C4-2B (cell line): ENCODE data around the gene CLEC16A.

Source experiments
- H3K27ac ChIP-seq: fragments of 450-650 bp; 2 replicates; pipeline ENCODE4 v1.5.1; 2017
- ZFX ChIP-seq: fragments of 450-650 bp; IDR thresholded peaks from 2 replicates; pipeline ENCODE4 v1.6.1; 2017
- TF ChIP-seq, protein P1 (sequence below): fragments of 450-650 bp; conservative IDR thresholded peaks from 2 replicates; pipeline ENCODE4 v1.5.1; 2017; ENCODE audit warnings: mild to moderate bottlenecking

CLEC16A gene

DNA sequence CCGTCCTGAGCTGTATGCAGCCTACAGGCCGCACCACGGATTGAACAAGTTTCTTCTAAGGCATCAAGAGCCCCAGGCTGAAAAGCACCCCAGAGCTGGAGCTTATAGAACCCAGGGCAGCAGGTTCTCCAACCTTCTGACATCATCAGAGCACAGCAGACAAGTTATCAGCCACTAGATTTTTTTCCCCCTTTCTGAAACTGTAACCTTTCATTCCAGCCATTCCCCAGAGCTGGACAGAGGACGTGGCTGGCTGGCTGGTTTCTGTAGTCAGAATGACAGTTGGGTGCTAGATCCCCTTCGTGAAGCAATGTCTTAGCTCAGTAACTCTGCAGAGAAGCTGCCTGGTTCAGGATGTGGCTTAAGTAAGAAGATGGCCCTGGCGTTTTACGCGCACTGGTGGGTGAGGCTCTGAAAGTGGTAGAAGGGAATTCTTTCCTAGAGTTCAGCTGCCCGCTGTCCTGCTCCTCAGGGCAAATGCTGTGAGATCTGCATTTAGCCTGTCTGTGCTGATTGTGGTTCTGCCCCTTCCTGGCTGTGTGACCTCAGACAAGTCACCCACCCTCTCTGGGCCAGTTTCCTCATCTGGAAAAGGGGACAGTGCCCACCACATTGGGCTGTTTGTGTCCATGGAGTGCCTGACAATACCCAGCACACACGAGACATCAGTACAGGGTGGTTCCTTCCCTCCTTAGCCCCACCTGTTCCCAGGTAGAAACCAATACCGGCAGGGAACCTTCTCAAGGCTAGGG lies 11.2 kb upstream of the CLEC16A start:
- TF ChIP-seq, protein P1, sequence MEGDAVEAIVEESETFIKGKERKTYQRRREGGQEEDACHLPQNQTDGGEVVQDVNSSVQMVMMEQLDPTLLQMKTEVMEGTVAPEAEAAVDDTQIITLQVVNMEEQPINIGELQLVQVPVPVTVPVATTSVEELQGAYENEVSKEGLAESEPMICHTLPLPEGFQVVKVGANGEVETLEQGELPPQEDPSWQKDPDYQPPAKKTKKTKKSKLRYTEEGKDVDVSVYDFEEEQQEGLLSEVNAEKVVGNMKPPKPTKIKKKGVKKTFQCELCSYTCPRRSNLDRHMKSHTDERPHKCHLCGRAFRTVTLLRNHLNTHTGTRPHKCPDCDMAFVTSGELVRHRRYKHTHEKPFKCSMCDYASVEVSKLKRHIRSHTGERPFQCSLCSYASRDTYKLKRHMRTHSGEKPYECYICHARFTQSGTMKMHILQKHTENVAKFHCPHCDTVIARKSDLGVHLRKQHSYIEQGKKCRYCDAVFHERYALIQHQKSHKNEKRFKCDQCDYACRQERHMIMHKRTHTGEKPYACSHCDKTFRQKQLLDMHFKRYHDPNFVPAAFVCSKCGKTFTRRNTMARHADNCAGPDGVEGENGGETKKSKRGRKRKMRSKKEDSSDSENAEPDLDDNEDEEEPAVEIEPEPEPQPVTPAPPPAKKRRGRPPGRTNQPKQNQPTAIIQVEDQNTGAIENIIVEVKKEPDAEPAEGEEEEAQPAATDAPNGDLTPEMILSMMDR: no peak
- TF ChIP-seq ZFX: no peak
- no peak overlapping the region for H3K27ac ChIP-seq

GRCh38 chr16:10933865-10934264 lies 10.5 kb upstream of the CLEC16A start:
- no peak for TF ChIP-seq ZFX
- TF ChIP-seq, protein P1: no peak
- no peak overlapping the region for H3K27ac ChIP-seq

- no peak overlapping the region for H3K27ac ChIP-seq
- TF ChIP-seq, protein P1: no peak
- no peak for TF ChIP-seq ZFX
Observed at GRCh38 chr16:10934325-10935107, 9.8 kb upstream of the CLEC16A start.

DNA sequence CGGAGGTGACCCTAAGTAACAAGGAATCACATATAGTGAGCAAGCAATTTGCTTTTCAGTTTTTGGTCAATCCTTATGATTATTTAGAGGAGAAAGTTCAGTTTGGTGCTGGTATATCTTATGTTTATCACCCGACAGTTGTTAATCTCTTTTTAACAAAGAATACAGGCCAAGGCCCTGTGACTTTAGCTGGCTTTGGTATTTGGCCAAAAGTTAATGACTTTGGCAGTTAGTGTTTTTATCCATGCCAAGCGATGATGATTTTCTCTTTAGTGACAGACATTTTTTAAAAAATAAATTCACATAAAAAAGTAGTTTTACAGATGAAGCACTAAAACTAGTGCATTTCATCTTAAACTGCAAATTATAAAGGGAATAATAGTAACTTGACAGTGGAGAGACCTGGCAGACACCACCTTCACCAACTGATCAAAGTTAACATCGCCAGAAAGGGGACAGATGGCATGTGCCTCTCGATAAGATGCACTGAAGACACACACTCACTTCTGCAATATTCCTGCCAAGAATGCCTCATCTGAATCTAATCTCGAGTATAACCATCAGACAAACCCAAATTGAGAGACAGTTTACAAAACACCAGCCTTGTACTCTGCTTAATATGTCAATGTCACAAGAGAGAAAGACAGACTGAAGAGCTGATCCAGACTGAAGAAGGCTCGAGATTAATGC lies 9.0 kb upstream of the CLEC16A start:
- TF ChIP-seq, protein P1: no peak
- TF ChIP-seq ZFX: no peak
- no peak overlapping the region for H3K27ac ChIP-seq

DNA sequence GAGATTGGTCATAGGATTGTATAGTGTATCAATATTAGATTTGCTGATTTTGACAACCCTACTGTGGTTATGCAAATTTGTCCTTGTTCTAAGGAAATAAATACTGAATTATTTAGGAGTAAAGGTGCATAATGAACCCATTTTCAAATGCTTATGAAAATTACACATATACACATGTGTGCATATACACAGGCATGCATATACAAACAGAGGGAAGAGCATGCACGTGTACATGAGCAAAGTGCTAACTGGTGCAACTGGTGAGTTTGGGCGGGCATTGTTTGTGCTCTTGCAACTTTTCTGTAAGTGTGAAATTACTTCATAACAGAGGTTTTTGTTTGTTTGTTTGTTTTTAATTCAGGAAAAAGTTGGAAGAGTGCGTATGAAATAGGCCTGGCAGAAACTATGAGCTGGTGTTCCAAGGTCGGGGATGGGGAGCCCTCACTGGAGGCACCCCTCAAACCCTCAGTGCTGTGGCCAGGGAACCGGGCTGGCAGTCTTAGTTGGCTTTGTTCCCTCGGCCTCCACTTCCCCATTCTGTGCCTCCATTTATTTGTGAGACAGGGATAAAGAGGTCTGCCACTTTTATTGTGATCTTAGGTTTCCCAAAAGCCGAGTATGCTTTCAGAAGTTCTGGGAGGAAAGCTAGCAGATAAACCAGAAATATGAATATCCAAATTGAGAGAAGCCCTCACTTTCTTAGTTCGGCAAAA lies 7.9 kb upstream of the CLEC16A start:
- no peak overlapping the region for H3K27ac ChIP-seq
- TF ChIP-seq ZFX: no peak
- TF ChIP-seq, protein P1: no peak

GRCh38 chr16:10937068-10937859 lies 7.1 kb upstream of the CLEC16A start:
- TF ChIP-seq, protein P1: no peak
- TF ChIP-seq ZFX: no peak
- no peak overlapping the region for H3K27ac ChIP-seq
